Non-pigmented ciliary epithelial cell (primary cell): Measurements from ENCODE around the gene MCUR1.
"Not testable (repeated sequence)": the region's sequence is repeated elsewhere in the genome, so short reads cannot be mapped to it uniquely, and the experiment has no call there.

Experiments used
- DNase-seq: peaks from one replicate; pipeline ENCODE4 v3.0.0-alpha.2; 2010; ENCODE audit warnings: low read depth

Gene MCUR1

DNA sequence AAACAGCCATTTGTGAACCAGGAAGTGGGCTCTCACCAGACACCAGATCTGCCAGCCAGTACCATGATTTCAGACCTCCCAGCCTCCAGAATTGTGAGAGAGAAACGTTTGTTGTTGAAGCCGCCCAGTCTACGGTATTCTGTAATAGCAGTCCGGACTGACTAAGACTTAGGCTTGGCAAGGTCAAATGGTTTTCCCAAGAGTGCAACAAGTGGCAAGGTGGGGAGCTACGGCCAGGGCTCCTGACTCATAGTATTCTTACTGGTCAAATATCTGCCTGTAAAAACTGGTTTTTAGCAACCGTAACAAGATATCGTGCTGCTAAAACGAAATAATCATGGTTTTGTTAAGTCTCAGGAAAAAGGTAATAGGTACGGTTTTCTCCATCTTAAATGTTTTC, 37.8 kb downstream of the MCUR1 start:
- DNase-seq = no peak

DNA sequence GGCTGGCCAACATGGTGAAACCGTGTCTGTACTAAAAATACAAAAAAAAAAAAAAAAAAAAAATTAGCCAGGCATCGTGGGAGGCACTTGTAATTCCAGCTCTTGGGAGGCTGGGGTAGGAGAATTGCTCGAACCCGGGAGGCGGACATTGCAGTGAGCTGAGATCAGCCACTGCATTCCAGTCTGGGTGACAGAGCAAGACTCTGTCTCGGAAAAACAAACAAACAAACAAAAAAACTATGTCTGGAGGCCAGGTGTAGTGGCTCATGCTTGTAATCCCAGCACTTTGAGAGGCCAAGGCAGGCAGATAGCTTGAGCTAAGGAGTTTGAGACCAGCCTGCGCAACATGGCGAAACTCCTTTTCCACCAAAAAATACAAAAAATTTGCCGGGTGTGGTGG, 38.9 kb downstream of the MCUR1 start:
- DNase-seq = not testable (repeated sequence)

DNA sequence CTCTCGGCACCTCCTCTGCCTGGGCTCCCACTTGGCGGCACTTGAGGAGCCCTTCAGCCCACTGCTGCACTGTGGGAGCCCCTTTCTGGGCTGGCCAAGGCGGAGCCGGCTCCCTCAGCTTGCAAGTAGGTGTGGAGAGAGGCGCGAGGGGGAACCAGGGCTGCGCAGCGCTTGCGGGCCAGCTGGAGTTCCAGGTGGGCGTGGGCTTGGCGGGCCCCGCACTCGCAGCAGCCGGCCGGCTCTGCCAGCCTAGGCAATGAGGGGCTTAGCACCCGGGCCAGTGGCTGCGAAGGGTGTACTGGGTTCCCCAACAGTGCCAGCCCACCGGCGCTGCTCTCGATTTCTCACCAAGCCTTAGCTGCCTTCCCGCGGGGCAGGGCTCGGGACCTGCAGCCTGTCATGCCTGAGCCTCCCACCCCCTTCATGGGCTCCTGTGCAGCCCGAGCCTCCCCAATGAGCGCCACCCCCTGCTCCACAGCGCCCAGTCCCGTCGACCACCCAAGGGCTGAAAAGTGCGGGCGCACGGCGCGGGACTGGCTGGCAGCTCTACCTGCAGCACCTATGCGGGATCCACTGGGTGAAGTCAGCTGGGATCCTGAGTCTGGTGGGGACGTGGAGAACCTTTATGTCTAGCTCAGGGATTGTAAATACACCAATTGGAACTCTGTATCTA, 41.9 kb downstream of the MCUR1 start:
- not testable (repeated sequence) for DNase-seq

DNA sequence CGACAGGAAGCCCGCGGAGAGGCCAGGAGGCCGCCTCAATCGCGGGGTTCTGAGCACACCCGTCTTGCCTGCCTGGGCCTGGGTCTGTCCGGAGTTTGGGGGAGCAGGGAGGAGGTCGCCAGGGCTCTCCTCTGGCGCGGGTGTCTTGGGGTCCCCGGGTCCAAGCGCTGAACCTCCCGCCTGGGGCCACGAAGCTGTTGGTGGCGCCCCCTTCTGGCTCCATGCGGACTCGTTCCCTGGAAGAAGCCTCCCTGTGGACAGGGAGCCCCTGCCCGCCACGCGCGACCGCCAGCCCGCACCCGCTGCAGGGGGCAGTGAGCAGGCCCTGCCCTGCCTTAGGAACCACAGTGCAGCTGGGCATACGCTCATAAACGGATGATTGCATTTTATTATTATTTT, 44.7 kb downstream of the MCUR1 start:
- DNase-seq = no peak

DNA sequence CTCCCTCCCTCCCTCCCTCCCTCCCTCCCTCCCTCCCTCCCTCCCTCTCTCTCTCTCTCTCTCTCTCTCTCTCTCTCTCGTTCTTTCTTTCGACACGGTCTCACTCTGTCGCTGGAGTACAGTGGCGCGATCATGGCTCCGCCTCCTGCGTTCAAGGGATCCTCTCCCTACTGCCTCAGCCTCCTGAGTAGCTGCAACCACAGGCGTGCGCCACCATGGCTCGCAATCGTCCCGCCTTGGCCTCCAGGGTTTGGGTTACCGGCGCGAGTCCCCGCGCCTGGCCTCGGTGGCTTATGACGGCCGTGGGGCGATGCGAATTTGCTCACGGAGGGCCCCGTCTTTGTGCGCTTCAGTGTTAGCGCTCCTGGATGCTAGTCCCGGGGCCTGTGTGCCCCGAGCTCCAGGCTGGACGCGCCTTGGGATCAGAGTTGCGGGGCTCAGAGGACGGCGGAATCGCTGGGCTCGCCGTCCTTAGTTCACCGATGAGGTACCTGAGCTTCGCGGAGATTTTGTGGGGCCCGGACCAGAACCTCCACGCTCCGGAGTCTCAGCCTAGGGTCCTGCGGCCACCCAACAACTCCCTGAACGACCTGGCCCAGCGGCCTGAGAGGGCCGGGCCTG, 45.2 kb downstream of the MCUR1 start:
- DNase-seq = no peak

DNA sequence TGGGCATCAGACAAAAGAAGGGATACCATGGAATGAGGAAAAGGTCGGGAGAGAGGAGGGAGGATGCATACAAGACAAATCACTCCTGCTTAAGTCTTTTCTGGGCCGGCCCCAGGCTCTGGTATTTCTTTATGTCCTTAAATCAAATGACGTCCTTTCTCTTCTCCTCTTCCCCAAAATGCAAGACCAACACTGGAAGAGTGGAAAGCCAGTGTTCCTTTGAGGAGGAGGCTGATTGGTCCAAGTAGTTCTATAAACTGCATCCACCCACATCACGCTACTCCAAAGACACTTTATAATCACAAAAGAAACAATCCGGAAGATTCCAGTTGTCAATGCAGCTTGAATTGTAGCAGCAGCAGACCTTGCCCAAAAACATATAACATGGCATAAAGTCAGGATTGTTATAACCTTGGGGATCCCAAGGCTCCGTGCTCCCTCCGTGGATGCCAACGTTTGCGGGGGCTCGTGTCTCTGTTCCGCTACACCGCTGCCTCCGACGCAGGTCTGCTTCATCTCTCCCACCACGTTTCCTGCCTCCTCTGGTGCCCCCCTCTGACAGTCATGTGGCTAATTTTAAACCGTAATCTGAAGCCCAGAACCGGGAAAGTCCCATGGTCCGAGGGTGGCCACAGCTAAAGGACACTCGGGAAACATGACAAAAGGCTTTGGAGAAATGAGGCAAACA, 47.1 kb downstream of the MCUR1 start:
- DNase-seq = no peak

DNA sequence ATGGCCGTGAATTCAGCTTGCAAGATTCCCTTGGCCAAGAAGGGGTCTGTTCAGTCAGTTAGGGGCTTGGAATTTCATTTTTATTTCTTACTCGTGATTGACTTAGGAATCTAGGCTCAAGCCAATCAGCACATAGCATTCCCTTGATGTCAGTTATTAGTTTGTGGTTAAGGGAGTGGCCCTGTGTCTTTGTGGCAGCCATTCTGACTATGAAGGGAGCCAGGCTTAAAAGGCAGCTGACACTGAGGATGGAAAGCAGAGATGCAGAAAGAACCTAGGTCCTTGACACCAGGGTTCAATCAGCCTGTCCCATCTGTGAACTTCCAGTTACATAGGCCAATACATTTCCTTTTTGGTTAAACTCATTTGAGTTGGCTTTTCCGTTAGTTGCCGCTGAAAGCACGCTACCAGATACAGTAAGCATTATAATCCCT, 48.1 kb downstream of the MCUR1 start:
- no peak for DNase-seq

DNA sequence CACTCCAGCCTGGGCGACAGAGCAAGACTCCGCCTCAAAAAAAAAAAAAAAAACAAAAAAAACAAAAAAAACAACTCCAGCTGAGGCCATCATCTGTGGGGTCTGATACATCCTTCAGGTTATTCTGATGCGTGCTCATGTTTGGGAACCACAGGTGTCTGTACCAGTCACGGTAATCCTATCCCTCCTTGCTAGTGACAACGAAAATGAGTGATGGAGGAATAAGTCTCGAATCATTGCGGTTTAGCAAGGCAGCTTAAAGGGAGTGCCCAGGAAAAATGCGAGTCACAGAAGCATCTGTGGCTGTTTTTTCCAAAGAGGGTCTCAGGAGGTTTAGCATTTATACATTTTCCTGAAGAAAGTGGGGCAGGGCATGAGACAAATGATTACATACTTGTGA, 48.8 kb downstream of the MCUR1 start:
- no peak for DNase-seq

DNA sequence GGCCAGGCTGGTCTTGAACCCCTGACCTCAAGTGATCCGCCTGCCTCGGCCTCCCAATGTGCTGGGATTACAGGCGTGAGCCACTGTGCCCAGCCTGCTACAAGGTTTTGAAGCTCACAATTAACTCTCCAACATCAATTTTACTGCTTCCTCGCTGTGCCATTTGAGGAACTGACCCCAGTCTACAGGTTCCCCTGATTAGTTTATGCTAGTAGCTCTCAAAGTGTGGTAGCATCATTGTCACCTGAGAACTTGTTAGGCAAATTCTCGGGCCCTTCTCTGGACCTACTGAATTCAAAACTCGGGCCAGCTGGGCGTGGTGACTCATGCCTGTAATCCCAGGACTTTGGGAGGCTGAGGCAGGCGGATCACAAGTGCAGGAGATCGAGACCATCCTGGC, 49.4 kb downstream of the MCUR1 start:
- DNase-seq = no peak

DNA sequence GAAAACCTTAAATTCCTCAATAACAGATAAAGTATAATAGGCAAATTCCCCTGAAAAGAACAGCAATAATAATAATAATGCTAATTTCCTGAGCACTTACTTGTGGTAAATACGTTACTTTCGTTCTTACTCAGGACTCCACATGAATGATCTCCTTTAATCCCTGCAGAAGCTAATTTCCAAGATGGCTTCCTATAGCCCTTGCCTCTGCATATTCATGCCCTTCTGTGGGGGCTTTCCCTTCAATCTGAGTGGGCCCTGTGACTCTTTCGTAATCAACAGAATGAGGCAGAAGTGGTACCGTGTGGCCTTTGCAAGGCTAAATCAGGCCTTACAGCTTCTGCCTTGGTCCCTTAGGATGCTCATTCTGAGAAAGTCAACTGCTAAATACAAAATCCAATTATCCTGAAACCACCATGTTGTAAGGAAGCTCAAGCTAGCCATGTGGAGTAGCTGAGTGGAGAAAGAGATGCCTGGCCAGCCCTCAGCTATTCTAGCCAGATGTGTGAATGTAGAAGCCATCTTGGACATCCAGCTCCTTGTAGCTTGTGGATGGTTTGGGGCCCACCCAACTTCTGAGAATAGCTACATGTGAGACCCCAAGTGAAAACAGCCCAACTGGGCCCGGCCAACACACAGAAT, 50.5 kb downstream of the MCUR1 start:
- no peak for DNase-seq

DNA sequence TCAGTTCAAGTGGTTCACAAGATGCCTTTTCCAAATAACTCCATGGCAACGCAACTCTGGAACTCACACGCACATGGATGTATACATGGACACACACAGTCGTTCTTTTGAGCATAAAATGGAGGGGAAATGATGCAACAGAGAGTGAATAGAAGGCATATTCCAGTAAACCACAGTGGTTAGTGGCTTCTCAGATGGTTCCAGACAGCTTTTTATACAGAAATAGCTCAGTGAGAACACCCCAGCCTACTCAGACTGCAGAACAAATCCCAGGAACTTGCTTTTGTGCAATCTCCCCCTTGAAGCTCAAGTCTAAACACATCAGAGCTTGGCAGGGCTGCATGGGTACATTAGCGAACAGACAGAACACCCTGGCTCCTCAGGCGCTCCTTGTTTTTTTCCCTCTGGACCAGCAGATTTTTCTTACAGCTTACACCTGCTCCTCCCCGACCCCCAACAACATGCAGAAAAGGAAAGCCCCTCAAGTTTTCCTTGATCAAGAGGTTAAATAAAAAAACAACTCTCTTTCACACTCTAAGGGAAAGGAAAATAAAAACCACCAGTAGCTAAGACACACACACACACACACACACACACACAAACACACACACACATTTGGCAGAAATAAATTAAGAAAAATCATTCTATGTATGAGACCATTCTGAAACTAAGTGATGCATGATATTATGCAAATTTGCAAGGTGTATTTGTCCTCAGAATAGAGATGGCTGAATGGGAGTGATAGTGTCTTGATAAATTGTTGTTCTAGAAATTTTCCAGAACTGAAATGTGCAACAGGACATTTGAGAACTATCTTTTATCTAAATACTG, 51.5 kb downstream of the MCUR1 start:
- peak; percentile 81 for DNase-seq

DNA sequence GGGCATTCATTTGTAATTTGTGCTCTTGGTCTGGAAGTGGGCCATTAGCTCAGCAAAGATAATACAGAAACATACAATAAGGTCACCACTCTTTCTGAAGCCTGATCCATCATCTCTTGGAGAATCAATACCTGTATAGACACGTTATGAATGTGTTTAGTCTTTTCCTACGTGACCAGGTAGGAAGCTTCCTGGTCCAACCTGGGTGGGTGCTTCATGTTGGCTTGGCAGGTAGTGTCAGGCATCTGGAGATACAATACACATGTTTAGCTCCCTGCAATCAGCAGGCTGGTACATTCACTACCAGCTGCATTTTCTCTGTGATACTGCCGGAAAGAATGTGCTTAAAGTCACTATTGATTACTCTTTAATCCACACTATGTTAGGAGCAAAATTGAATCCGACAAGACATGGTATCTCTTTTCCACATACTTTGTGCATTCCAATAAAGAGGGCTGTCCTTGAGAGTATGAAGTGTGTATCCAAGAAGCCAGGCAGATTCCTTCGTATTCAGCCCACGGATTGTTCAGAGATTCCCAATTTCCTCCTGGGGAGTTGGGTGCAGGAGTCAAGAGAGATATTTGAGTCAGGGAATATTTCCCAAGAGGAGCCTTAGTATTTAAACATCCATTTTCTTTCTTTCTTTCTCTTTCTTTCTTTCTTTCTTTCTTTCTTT, 52.9 kb downstream of the MCUR1 start:
- no peak for DNase-seq

DNA sequence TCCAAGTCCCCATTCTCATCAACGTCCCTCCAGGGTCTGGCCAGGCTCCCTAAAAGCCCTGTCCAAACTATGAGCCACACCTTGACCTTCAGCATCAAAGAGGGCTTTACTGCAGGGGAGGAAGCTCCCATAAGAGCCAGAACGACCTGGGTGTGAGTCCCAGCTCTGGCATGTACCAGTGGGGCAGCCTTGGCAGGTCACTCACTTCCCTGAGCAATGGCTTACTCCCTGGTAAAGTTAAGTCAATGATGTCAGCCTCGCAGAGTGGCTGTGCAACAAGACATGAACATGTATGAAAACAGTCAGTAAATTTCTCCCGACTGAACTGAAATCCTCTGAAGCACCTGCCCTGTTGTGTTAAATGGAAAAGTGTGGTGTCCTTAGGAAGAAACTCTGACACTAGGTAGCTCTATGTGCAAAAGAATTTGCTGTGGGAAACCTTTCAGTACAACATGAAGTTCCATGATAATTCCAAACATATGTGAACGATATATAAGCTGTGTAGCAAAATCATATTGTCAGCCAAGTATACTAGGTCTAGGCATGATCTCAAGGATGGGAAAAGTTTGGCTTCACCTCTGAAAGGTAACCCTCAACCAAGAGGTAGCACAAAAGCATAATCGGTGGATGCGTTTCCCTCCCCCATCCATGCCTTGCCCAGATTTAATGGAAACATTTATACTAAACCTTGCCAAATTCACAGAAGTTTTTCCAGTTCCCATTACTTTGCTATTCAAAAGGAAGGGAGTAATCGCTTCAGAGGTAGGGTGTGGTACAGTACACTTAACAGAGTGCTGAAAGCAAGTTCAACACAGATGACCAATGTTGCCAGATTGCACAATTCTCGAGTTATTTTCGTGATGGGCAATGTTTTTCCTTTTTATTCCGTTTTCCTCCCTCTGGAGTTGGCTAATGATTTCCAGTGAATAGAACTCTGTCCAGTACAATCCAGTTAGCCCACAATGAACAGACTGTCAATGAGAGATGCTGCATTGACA, 53.8 kb downstream of the MCUR1 start:
- no peak for DNase-seq

DNA sequence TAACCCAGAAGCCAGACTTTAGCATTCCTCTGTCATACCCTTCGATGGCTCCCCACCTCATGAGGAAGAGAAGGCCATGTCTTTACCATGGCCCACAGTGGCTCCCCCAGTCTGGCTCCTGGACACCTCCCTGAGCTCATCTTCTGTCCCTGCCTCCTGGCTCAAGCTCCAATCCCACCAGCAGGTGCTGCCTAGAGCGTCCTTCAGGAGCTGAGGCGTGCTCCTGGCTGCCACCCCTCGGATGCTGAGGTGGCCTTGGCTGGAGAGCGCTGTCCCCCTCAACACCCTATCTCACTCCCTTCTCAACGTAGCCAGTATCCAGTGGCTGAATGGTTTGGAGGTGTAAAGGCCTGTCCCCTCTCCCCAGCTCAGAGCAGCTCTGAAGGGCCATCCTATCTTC, 55.3 kb downstream of the MCUR1 start:
- no peak for DNase-seq

DNA sequence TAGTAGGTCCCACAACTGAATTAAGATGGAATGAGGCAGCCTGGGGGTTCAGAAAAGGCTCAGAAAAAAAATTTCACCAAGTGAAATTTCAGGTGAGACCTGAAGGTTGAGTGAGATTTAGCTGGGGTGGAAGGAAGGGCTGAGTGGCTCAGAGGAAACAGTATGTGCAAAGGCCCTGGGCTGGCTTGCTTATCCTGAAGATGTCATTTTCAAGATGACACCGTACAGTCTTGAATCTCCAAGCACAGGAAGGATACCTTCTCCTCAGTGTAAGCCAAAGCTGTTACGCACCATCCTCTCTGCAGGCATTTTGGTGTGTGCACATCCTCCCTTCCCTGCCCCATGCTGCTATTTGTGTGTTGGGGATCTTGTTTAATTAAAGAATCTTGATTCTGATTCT, 59.7 kb downstream of the MCUR1 start:
- no peak for DNase-seq

DNA sequence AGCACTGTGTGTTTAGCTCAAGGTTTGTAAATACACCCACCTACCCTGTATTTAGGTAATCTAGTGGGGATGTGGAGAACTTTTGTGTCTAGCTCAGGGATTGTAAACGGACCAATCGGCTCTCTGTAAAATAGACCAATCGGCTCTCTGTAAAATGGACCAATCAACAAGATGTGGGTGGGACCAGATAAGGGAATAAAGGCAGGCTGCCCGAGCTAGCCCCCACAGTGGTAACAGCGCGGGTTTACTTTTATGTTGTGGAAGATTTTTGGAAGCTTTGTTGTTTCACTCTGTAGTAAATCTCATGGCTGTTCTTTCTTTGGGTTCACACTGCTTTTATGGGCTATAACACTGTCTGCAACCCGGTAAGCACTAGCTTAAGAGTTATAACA, 70.6 kb downstream of the MCUR1 start:
- DNase-seq = no peak

DNA sequence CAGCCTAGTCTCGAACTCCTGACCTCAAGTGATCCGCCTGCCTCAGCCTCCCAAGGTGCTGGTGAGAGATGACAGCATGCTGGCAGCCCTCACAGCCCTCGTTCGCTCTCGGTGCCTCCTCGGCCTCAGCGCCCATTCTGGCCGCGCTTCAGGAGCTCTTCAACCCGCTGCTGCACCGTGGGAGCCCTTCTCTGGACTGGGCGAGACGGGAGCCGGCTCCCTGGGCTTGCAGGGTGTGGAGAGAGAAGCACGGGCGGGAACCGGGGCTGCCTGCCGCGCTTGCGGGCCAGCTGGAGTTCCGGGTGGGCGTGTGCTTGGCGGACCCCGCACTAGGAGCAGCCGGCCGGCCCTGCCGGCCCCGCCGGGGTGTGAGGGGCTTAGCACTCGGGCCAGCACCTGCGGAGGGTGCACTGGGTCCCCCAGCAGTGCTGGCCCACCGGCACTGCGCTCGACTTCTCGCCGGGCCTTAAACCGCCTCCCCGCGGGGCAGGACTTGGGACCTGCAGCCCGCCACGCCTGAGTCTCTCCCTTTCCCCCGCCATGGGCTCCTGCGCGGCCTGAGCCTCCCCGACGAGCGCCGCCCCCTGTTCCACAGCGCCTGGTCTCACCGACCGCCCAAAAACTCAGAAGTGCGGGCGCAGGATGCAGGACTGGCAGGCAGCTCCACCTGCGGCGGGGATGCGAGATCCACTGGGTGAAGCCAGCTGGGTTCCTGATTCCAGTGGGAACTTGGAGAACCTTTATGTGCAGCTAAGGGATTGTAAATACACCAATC, 71.2 kb downstream of the MCUR1 start:
- DNase-seq = no peak

DNA sequence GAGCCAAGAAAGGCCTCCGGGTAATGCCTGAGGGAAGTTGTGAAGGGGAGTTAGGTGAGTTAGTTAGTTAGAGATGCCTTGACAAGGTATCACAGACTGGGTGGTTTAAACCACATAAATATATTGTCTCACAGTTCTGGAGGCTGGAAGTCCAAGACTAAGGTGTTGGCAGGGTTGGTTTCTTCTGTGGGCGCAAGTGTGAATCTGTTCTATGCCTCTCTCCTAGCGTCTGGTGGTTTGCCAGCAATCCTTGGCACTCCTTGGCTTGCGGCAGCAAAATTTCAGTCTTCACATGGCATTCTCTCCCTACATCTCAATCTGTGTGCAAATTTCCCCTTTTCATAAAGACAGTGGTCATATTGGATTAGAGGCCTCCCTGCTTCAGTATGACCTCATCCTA, 73.0 kb downstream of the MCUR1 start:
- DNase-seq = no peak
